OCI-LY7 (cell line): ENCODE data around the gene SIAE. TPM values are rescaled to one million over a fixed set of nuclear protein-coding genes. Genes with fewer than 3 reads are reported as not detected.

ENCODE experiments used
- BruUV-seq: library from RNA; stranded (reverse); fragments of 400-500 nt; replicated peaks from 2 replicates; lab custom pipeline; 2021; lab: Mats Ljungman, UMichigan
- CTCF ChIA-PET: fragments of 300-600 bp; sonication (Branson Sonifier 250); formaldehyde crosslinking; loops from one replicate; lab custom pipeline; 2022; ENCODE audit warnings: antibody characterized with exemption; ENCODE audit not compliant: unreplicated experiment; lab: Charles Lee
- POLR2A ChIA-PET: fragments of 300-600 bp; sonication (Branson Sonifier 250); formaldehyde crosslinking; loops from one replicate; lab custom pipeline; 2022; ENCODE audit warnings: antibody characterized with exemption; lab: Charles Lee
- DNase-seq: peaks from one replicate; pipeline ENCODE4 v3.0.0-alpha.2; 2015; ENCODE audit warnings: low spot score
- H2AFZ ChIP-seq: fragments of 200-600 bp; sonication (generic), shearing (Covaris generic); 2 replicates; pipeline ENCODE4 v1.6.1; 2014; ENCODE audit warnings: mild to moderate bottlenecking, antibody characterized with exemption, low read length, moderate library complexity
- H3K27ac ChIP-seq: fragments of 200-600 bp; sonication (generic); 2 replicates; pipeline ENCODE4 v1.5.1; 2014; ENCODE audit warnings: mixed run types, low read depth, mild to moderate bottlenecking, moderate library complexity, low read length, inconsistent platforms; ENCODE audit not compliant: poor library complexity, severe bottlenecking
- H3K36me3 ChIP-seq: fragments of 200-600 bp; sonication (generic); 2 replicates; pipeline ENCODE4 v1.6.1; 2014; ENCODE audit warnings: mild to moderate bottlenecking, antibody characterized with exemption, low read length, moderate library complexity, mixed read lengths; ENCODE audit not compliant: insufficient read depth
- H3K4me1 ChIP-seq: fragments of 200-600 bp; sonication (generic); 2 replicates; pipeline ENCODE4 v1.5.1; 2014; ENCODE audit warnings: mild to moderate bottlenecking, low read length; ENCODE audit not compliant: insufficient read depth, poor library complexity, severe bottlenecking
- H3K4me2 ChIP-seq: fragments of 200-600 bp; sonication (generic); 2 replicates; pipeline ENCODE4 v1.6.1; 2014; ENCODE audit warnings: mild to moderate bottlenecking, low read length
- H3K4me3 ChIP-seq: fragments of 200-600 bp; sonication (generic); 2 replicates; pipeline ENCODE4 v1.5.1; 2014; ENCODE audit warnings: mild to moderate bottlenecking, low read depth, low read length; ENCODE audit not compliant: poor library complexity, severe bottlenecking
- H3K79me2 ChIP-seq: fragments of 200-600 bp; sonication (generic); 2 replicates; pipeline ENCODE4 v1.6.1; 2016; ENCODE audit warnings: low read depth, mild to moderate bottlenecking, low read length, moderate library complexity, mixed read lengths; ENCODE audit not compliant: insufficient read depth
- H3K9me2 ChIP-seq: fragments of 200-600 bp; sonication (generic); 2 replicates; pipeline ENCODE4 v1.6.1; 2016; ENCODE audit warnings: mild to moderate bottlenecking, low read length, mixed read lengths; ENCODE audit not compliant: insufficient read depth
- H3K9me3 ChIP-seq: fragments of 200-600 bp; sonication (generic); 2 replicates; pipeline ENCODE4 v1.6.1; 2014; ENCODE audit warnings: mild to moderate bottlenecking, mixed run types, low read length, mixed read lengths
- H4K20me1 ChIP-seq: fragments of 200-600 bp; sonication (generic); 2 replicates; pipeline ENCODE4 v1.6.1; 2014; ENCODE audit warnings: mild to moderate bottlenecking, antibody characterized with exemption, low read length, moderate library complexity, mixed read lengths; ENCODE audit not compliant: insufficient read depth
- CTCF ChIP-seq: fragments of 200-600 bp; sonication (generic); conservative IDR thresholded peaks from 2 replicates; pipeline ENCODE4 v1.5.1; 2014; ENCODE audit warnings: mild to moderate bottlenecking, antibody characterized with exemption, low read length, moderate library complexity, mixed read lengths
- EZH2phosphoT487 ChIP-seq: fragments of 200-600 bp; sonication (generic); IDR thresholded peaks from 2 replicates; pipeline ENCODE4 v1.6.1; 2018; ENCODE audit warnings: low read depth, borderline replicate concordance, mild to moderate bottlenecking, mixed run types, antibody characterized with exemption, low read length, moderate library complexity, mixed read lengths
- intact Hi-C: fragments of 100-400 bp; cut with micrococcal nuclease; formaldehyde crosslinking; loops from one replicate; pipeline ENCODE4 v1.10.0; 2022; ENCODE audit not compliant: unreplicated experiment
- total RNA-seq, 2 experiments: library from RNA; depleted of rRNA in 1 of 2; stranded (reverse); fragments of >200 nt in 1 of 2; shearing (Covaris generic) in 1 of 2; gene quantifications; 2 replicates each; pipeline ENCODE4 v1.2.3, GENCODE V29; 2014 to 2022

The SIAE gene
- total RNA-seq, 2 experiments from 2014 or later: 2.6 to 8.6 TPM

GRCh38 chr11:124678416-124678815 lies 4.9 kb upstream of the SIAE start:
- TF ChIP-seq EZH2phosphoT487 (no peak), CTCF (no peak)
- no peak overlapping the region for H3K4me3 ChIP-seq
- BruUV-seq: no TSS peak
- H2AFZ ChIP-seq: no peak overlapping the region
- H4K20me1 ChIP-seq: no peaks in the 10 kb centered on the region
- POLR2A ChIA-PET: interaction anchor here (0.7 to 1.6 kb wide), 5 partner anchors 9 to 547 kb away, joined by 3 to 5 read pairs (median 3); no protein-coding TSS in a partner anchor
- peaks cover 18% of the 10 kb centered on the region for H3K9me3 ChIP-seq
- H3K27ac ChIP-seq: no peak overlapping the region
- H3K9me2 ChIP-seq: no peaks in the 10 kb centered on the region
- intact Hi-C loops: no loop called here
- no peak for DNase-seq
- H3K79me2 ChIP-seq: no peaks in the 10 kb centered on the region
- no peak overlapping the region for H3K4me2 ChIP-seq
- no peaks in the 10 kb centered on the region for H3K36me3 ChIP-seq
- CTCF ChIA-PET: no interaction called here
- H3K4me1 ChIP-seq: peaks cover 13% of the 10 kb centered on the region

- Histone ChIP-seq H3K79me2 (no peaks in the 10 kb centered on the region), H3K4me2 (no peak overlapping the region), H3K4me3 (no peak overlapping the region), H3K9me2 (no peaks in the 10 kb centered on the region), H4K20me1 (no peaks in the 10 kb centered on the region), H3K4me1 (peaks cover 23% of the 10 kb centered on the region), H3K36me3 (no peaks in the 10 kb centered on the region), H3K9me3 (peaks cover under 1% of the 10 kb centered on the region; the same call in 1 of the 2 replicates), H2AFZ (no peak overlapping the region), H3K27ac (no peak overlapping the region)
- no peak for DNase-seq
- ChIA-PET CTCF (no interaction called here), POLR2A (no interaction called here)
- no TSS peak for BruUV-seq
- TF ChIP-seq EZH2phosphoT487 (no peak), CTCF (no peak)
- intact Hi-C loops: no loop called here
These were observed 2.8 kb upstream of the SIAE start for GRCh38 chr11:124676386-124676785.

GRCh38 chr11:124674571-124674970 lies 1.0 kb upstream of the SIAE start:
- no peak overlapping the region for H3K27ac ChIP-seq
- BruUV-seq: no TSS peak
- H3K9me3 ChIP-seq: peaks cover 5% of the 10 kb centered on the region; the same call in 1 of the 2 replicates
- H3K79me2 ChIP-seq: no peaks in the 10 kb centered on the region
- TF ChIP-seq CTCF (no peak), EZH2phosphoT487 (no peak)
- peak overlapping the region; percentile 83; the same call in 1 of the 2 replicates for H2AFZ ChIP-seq
- H3K4me2 ChIP-seq: peak overlapping the region; percentile 86
- peaks cover 41% of the 10 kb centered on the region for H3K4me1 ChIP-seq
- CTCF ChIA-PET: no interaction called here
- peak overlapping the region; percentile 79 for H3K4me3 ChIP-seq
- H3K36me3 ChIP-seq: no peaks in the 10 kb centered on the region
- DNase-seq: no peak
- no peaks in the 10 kb centered on the region for H4K20me1 ChIP-seq
- intact Hi-C loops: no loop called here
- POLR2A ChIA-PET: interaction anchor here (1.3 to 2.4 kb wide), 3 partner anchors 62 to 89 kb away, joined by 3 to 9 read pairs (median 3); no protein-coding TSS in a partner anchor
- no peaks in the 10 kb centered on the region for H3K9me2 ChIP-seq
